H9 (cell line): ENCODE results near the gene SCAF4. TPM values are rescaled to one million over a fixed set of nuclear protein-coding genes. Genes with fewer than 3 reads are reported as not detected.

Source experiments
- DNase-seq: peaks from one replicate; pipeline ENCODE4 v3.0.0-alpha.2; 2017
- H2AFZ ChIP-seq: one replicate; pipeline ENCODE4 v1.6.1; 2013; ENCODE audit warnings: mild to moderate bottlenecking, low read length, control low read depth, moderate library complexity
- H2AK5ac ChIP-seq: 2 replicates; pipeline ENCODE4 v1.6.1; 2013; ENCODE audit warnings: low read length, control low read depth, mixed read lengths; ENCODE audit not compliant: insufficient read length
- H2BK120ac ChIP-seq: one replicate; pipeline ENCODE4 v1.6.1; 2013; ENCODE audit warnings: low read depth, mild to moderate bottlenecking, low read length, control low read depth, inconsistent platforms; ENCODE audit not compliant: poor library complexity, severe bottlenecking
- H2BK12ac ChIP-seq: 2 replicates; pipeline ENCODE4 v1.6.1; 2013; ENCODE audit warnings: low read length, control low read depth, mixed read lengths, low read depth; ENCODE audit not compliant: insufficient read length
- H2BK15ac ChIP-seq: 2 replicates; pipeline ENCODE4 v1.6.1; 2013; ENCODE audit warnings: low read depth, low read length, control low read depth
- H2BK20ac ChIP-seq: one replicate; pipeline ENCODE4 v1.6.1; 2013; ENCODE audit warnings: low read depth, mild to moderate bottlenecking, low read length, control low read depth, inconsistent platforms; ENCODE audit not compliant: poor library complexity, severe bottlenecking
- H2BK5ac ChIP-seq: 2 replicates; pipeline ENCODE4 v1.6.1; 2013; ENCODE audit warnings: low read length, control low read depth, mixed read lengths; ENCODE audit not compliant: insufficient read length
- H3K14ac ChIP-seq: 2 replicates; pipeline ENCODE4 v1.6.1; 2013; ENCODE audit warnings: low read length, control low read depth; ENCODE audit not compliant: insufficient read depth
- H3K18ac ChIP-seq: 2 replicates; pipeline ENCODE4 v1.6.1; 2013; ENCODE audit warnings: low read depth, mild to moderate bottlenecking, mixed read lengths, low read length, control low read depth; ENCODE audit not compliant: insufficient read length
- H3K23ac ChIP-seq: 2 replicates; pipeline ENCODE4 v1.6.1; 2013; ENCODE audit warnings: low read length, control low read depth, mixed read lengths, low read depth; ENCODE audit not compliant: insufficient read length
- H3K23me2 ChIP-seq: 2 replicates; pipeline ENCODE4 v1.6.1; 2013; ENCODE audit warnings: low read depth, mild to moderate bottlenecking, mixed read lengths, low read length, control low read depth; ENCODE audit not compliant: insufficient read length, poor library complexity, severe bottlenecking
- H3K27ac ChIP-seq: 2 replicates; pipeline ENCODE4 v1.5.1; 2013; ENCODE audit warnings: low read length, control low read depth, mixed read lengths, low read depth; ENCODE audit not compliant: insufficient read length
- H3K27me3 ChIP-seq: 2 replicates; pipeline ENCODE4 v1.6.1; 2013; ENCODE audit warnings: low read length, control low read depth, inconsistent platforms; ENCODE audit not compliant: insufficient read depth
- H3K4ac ChIP-seq: 2 replicates; pipeline ENCODE4 v1.6.1; 2013; ENCODE audit warnings: low read depth, mild to moderate bottlenecking, control low read depth, inconsistent platforms, low read length, moderate library complexity
- H3K4me1 ChIP-seq: 2 replicates; pipeline ENCODE4 v1.6.1; 2013; ENCODE audit warnings: low read length, control low read depth, inconsistent platforms; ENCODE audit not compliant: insufficient read depth
- H3K4me2 ChIP-seq: 2 replicates; pipeline ENCODE4 v1.6.1; 2013; ENCODE audit warnings: low read length, control low read depth, mixed read lengths; ENCODE audit not compliant: insufficient read length, insufficient read depth
- H3K56ac ChIP-seq: 2 replicates; pipeline ENCODE4 v1.6.1; 2013; ENCODE audit warnings: low read depth, mild to moderate bottlenecking, mixed read lengths, low read length, control low read depth; ENCODE audit not compliant: insufficient read length
- H3K79me1 ChIP-seq: 2 replicates; pipeline ENCODE4 v1.6.1; 2013; ENCODE audit warnings: low read depth, mild to moderate bottlenecking, moderate library complexity, low read length, control low read depth, inconsistent platforms; ENCODE audit not compliant: insufficient read depth, poor library complexity, severe bottlenecking
- H3K79me2 ChIP-seq: 2 replicates; pipeline ENCODE4 v1.6.1; 2013; ENCODE audit warnings: low read length, control low read depth, inconsistent platforms; ENCODE audit not compliant: insufficient read depth
- H3K9ac ChIP-seq: 2 replicates; pipeline ENCODE4 v1.6.1; 2013; ENCODE audit warnings: low read length, control low read depth, mixed read lengths; ENCODE audit not compliant: insufficient read length; ENCODE audit errors: extremely low read depth
- H3K9me3 ChIP-seq: one replicate; pipeline ENCODE4 v1.6.1; 2013; ENCODE audit warnings: low read depth, low read length, inconsistent platforms; ENCODE audit not compliant: control insufficient read depth
- H3T11ph ChIP-seq: one replicate; pipeline ENCODE4 v1.6.1; 2013; ENCODE audit warnings: mild to moderate bottlenecking, low read length, control low read depth, inconsistent platforms
- H4K20me1 ChIP-seq: one replicate; pipeline ENCODE4 v1.6.1; 2013; ENCODE audit not compliant: control insufficient read depth, insufficient read length, insufficient read depth
- H4K5ac ChIP-seq: 2 replicates; pipeline ENCODE4 v1.6.1; 2013; ENCODE audit warnings: low read depth, mild to moderate bottlenecking, mixed read lengths, low read length, control low read depth; ENCODE audit not compliant: insufficient read length
- H4K8ac ChIP-seq: replicated peaks from 2 replicates; pipeline ENCODE4 v1.6.1; 2013; ENCODE audit warnings: low read length, control low read depth, mixed read lengths, low read depth; ENCODE audit not compliant: insufficient read length
- H4K91ac ChIP-seq: 2 replicates; pipeline ENCODE4 v1.6.1; 2013; ENCODE audit warnings: low read depth, mild to moderate bottlenecking, moderate library complexity, mixed read lengths, low read length, control low read depth; ENCODE audit not compliant: insufficient read length
- H3K27ac Mint-ChIP-seq, 3 experiments: 2 replicates in 2 of 3; 3 replicates in 1 of 3; pipeline ENCODE4 v1.8.0; 2020 to 2021; ENCODE audit warnings: mixed read lengths in 3 of 3, mild to moderate bottlenecking in 1 of 3, moderate library complexity in 1 of 3
- H3K27me3 Mint-ChIP-seq: 2 replicates; pipeline ENCODE4 v1.8.0; 2021; ENCODE audit warnings: low read depth, mild to moderate bottlenecking, moderate library complexity, mixed read lengths
- H3K36me3 Mint-ChIP-seq, 3 experiments: 2 replicates in 2 of 3; 3 replicates in 1 of 3; pipeline ENCODE4 v1.8.0; 2020 to 2021; ENCODE audit warnings: low read depth in 3 of 3, mixed read lengths in 3 of 3; ENCODE audit not compliant: insufficient read depth in 1 of 3
- H3K4me1 Mint-ChIP-seq, 2 experiments: 2 replicates each; pipeline ENCODE4 v1.8.0; 2020; ENCODE audit warnings: mixed read lengths in 2 of 2
- H3K4me3 Mint-ChIP-seq, 2 experiments: 2 replicates in 1 of 2; 3 replicates in 1 of 2; pipeline ENCODE4 v1.8.0; 2020 to 2021; ENCODE audit warnings: mild to moderate bottlenecking in 2 of 2, mixed read lengths in 2 of 2, moderate library complexity in 1 of 2
- H3K9me3 Mint-ChIP-seq, 2 experiments: 2 replicates in 1 of 2; 3 replicates in 1 of 2; pipeline ENCODE4 v1.8.0; 2020; ENCODE audit warnings: mild to moderate bottlenecking in 2 of 2, mixed read lengths in 2 of 2, moderate library complexity in 1 of 2
- WGBS: extraction: QIAGEN DNeasy Blood & Tissue Kit; methylation state at CpG from one replicate; pipeline ENCODE4 v1.1.7; 2013; ENCODE audit warnings: missing lambda C conversion rate, low lambda C conversion rate, mixed read lengths; ENCODE audit not compliant: insufficient read length; ENCODE audit errors: extremely low coverage; 5-methylcytosine and 5-hydroxymethylcytosine counted together
- total RNA-seq: library from RNA; stranded (reverse); gene quantifications from 2 replicates; pipeline ENCODE4 v1.2.1, GENCODE V29; 2021
- TF ChIP-seq, protein P1 (sequence below): fragments of 200-600 bp; sonication (generic); conservative IDR thresholded peaks from 3 replicates; pipeline ENCODE4 v1.8.0; 2021; ENCODE audit warnings: antibody characterized with exemption, mild to moderate bottlenecking

Gene SCAF4
- total RNA-seq, 1 experiment from 2014 or later: 76.8 TPM

DNA sequence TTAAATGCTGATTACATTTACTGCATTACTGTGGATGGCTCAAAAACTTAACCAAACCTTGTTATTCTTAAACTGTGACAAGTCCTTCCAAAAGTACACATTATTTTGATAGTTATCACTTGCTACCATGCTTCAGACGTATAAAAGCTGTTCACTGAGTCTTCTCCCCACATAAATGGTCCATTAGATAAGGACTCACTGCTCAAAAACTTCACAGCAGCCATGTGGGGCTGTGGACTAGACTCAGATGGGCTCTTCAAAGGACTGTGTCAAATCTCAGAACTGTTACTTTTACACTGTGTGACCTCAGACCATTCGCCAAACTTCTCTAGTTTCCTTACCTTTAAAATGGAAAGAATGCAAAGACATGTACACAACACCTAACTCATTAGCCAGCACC, 11.6 kb downstream of the SCAF4 start:
- Histone ChIP-seq H2AK5ac (no peak overlapping the region), H3K79me1 (peaks cover 2% of the 10 kb centered on the region), H3K79me2 (peaks cover 53% of the 10 kb centered on the region), H3T11ph (no peak overlapping the region), H3K23me2 (no peaks in the 10 kb centered on the region), H2BK20ac (no peak overlapping the region), H3K27me3 (no peaks in the 10 kb centered on the region), H3K18ac (no peak overlapping the region), H2BK5ac (no peak overlapping the region), H4K20me1 (no peaks in the 10 kb centered on the region), H3K56ac (no peak overlapping the region), H3K14ac (no peak overlapping the region), H2BK15ac (no peak overlapping the region), H4K91ac (no peak overlapping the region), H3K9me3 (no peaks in the 10 kb centered on the region), H3K23ac (no peak overlapping the region), H3K27ac (no peak overlapping the region), H3K4me1 (no peaks in the 10 kb centered on the region; the same call in 1 of the 2 replicates), H2BK12ac (no peak overlapping the region), H4K8ac (no peak overlapping the region), H3K4me2 (no peak overlapping the region), H4K5ac (no peak overlapping the region), H3K9ac (no peak overlapping the region), H3K4ac (no peak overlapping the region), H2AFZ (no peak overlapping the region), H2BK120ac (no peak overlapping the region)
- no peak for DNase-seq
- Mint-ChIP-seq H3K4me1 (peaks cover 53 to 65% of the 10 kb centered on the region in 2 experiments), H3K36me3 (peaks cover 0 to 14% (median 6%) of the 10 kb centered on the region in 3 experiments; a peak in 5 of 7 replicates), H3K27me3 (no peaks in the 10 kb centered on the region), H3K4me3 (no peak overlapping the region), H3K27ac (0 out of 7 replicates have a peak overlapping the region, but pooled peaks of 1 of the 3 experiments have one; percentile 21), H3K9me3 (no peaks in the 10 kb centered on the region)
- WGBS: no CpG with 5 or more reads among the region's 2 CpGs
- TF ChIP-seq, protein P1, sequence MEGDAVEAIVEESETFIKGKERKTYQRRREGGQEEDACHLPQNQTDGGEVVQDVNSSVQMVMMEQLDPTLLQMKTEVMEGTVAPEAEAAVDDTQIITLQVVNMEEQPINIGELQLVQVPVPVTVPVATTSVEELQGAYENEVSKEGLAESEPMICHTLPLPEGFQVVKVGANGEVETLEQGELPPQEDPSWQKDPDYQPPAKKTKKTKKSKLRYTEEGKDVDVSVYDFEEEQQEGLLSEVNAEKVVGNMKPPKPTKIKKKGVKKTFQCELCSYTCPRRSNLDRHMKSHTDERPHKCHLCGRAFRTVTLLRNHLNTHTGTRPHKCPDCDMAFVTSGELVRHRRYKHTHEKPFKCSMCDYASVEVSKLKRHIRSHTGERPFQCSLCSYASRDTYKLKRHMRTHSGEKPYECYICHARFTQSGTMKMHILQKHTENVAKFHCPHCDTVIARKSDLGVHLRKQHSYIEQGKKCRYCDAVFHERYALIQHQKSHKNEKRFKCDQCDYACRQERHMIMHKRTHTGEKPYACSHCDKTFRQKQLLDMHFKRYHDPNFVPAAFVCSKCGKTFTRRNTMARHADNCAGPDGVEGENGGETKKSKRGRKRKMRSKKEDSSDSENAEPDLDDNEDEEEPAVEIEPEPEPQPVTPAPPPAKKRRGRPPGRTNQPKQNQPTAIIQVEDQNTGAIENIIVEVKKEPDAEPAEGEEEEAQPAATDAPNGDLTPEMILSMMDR: no peak
